ENCODE results near the gene CNOT2.
A peak's percentile ranks its signal among the peaks of the same experiment; 100 is the strongest.

Gene CNOT2

GRCh38 chr12:70240673-70241072 is 2.6 kb upstream of the CNOT2 start:
- no peak overlapping the region for H3K27ac ChIP-seq (ENCODE audit: low read length)
- H3K4me1 ChIP-seq (ENCODE audit: control insufficient read depth, low read depth, low read length) = peaks cover 24% of the 10 kb centered on the region
- no peaks in the 10 kb centered on the region for H3K27me3 ChIP-seq (ENCODE audit: control insufficient read depth, insufficient read depth, low read length)
- peaks cover 17% of the 10 kb centered on the region for H3K36me3 ChIP-seq (ENCODE audit: control insufficient read depth, low read depth, low read length)
- H3K4me3 ChIP-seq (ENCODE audit: low read length) = no peak overlapping the region
- H3K9me3 ChIP-seq (ENCODE audit: control insufficient read depth, low read depth, low read length) = peaks cover 3% of the 10 kb centered on the region
- H3K9ac ChIP-seq (ENCODE audit: low read length) = no peak overlapping the region

- no peaks in the 10 kb centered on the region for H3K9me3 ChIP-seq (ENCODE audit: control insufficient read depth, low read depth, low read length)
- no peak overlapping the region for H3K27ac ChIP-seq (ENCODE audit: low read length)
- peak overlapping the region; percentile 90 for H3K4me3 ChIP-seq (ENCODE audit: low read length)
- H3K9ac ChIP-seq (ENCODE audit: low read length) = peak overlapping the region; percentile 92
- H3K4me1 ChIP-seq (ENCODE audit: control insufficient read depth, low read depth, low read length) = peaks cover 30% of the 10 kb centered on the region
- H3K27me3 ChIP-seq (ENCODE audit: control insufficient read depth, insufficient read depth, low read length) = no peaks in the 10 kb centered on the region
- peaks cover 17% of the 10 kb centered on the region for H3K36me3 ChIP-seq (ENCODE audit: control insufficient read depth, low read depth, low read length)
These were observed 1.4 kb upstream of the CNOT2 start for GRCh38 chr12:70241845-70242244.

- H3K27ac ChIP-seq (ENCODE audit: low read length) = peak overlapping the region; percentile 88
- no peaks in the 10 kb centered on the region for H3K9me3 ChIP-seq (ENCODE audit: control insufficient read depth, low read depth, low read length)
- H3K27me3 ChIP-seq (ENCODE audit: control insufficient read depth, insufficient read depth, low read length) = no peaks in the 10 kb centered on the region
- peak overlapping the region; percentile 92 for H3K9ac ChIP-seq (ENCODE audit: low read length)
- H3K4me1 ChIP-seq (ENCODE audit: control insufficient read depth, low read depth, low read length) = peaks cover 30% of the 10 kb centered on the region
- H3K36me3 ChIP-seq (ENCODE audit: control insufficient read depth, low read depth, low read length) = peaks cover 17% of the 10 kb centered on the region
- H3K4me3 ChIP-seq (ENCODE audit: low read length) = peak overlapping the region; percentile 90
These were observed 508 bp downstream of the CNOT2 start for GRCh38 chr12:70243510-70244371.

- Histone ChIP-seq H3K9me3 (ENCODE audit: control insufficient read depth, low read depth, low read length) (no peaks in the 10 kb centered on the region), H3K27me3 (ENCODE audit: control insufficient read depth, insufficient read depth, low read length) (no peaks in the 10 kb centered on the region), H3K27ac (ENCODE audit: low read length) (peak overlapping the region; percentile 86), H3K9ac (ENCODE audit: low read length) (peak overlapping the region; percentile 92), H3K36me3 (ENCODE audit: control insufficient read depth, low read depth, low read length) (peaks cover 21% of the 10 kb centered on the region), H3K4me3 (ENCODE audit: low read length) (peak overlapping the region; percentile 90), H3K4me1 (ENCODE audit: control insufficient read depth, low read depth, low read length) (peaks cover 30% of the 10 kb centered on the region)
These were observed 1.2 kb downstream of the CNOT2 start for GRCh38 chr12:70244409-70244808.

- Histone ChIP-seq H3K4me1 (ENCODE audit: control insufficient read depth, low read depth, low read length) (peaks cover 38% of the 10 kb centered on the region), H3K27me3 (ENCODE audit: control insufficient read depth, insufficient read depth, low read length) (no peaks in the 10 kb centered on the region), H3K9me3 (ENCODE audit: control insufficient read depth, low read depth, low read length) (no peaks in the 10 kb centered on the region), H3K4me3 (ENCODE audit: low read length) (peak overlapping the region; percentile 90), H3K9ac (ENCODE audit: low read length) (peak overlapping the region; percentile 92), H3K36me3 (ENCODE audit: control insufficient read depth, low read depth, low read length) (peaks cover 16% of the 10 kb centered on the region), H3K27ac (ENCODE audit: low read length) (no peak overlapping the region)
These were observed 2.2 kb downstream of the CNOT2 start for GRCh38 chr12:70245458-70245857.

GRCh38 chr12:70246580-70246979 is 3.3 kb downstream of the CNOT2 start:
- no peaks in the 10 kb centered on the region for H3K9me3 ChIP-seq (ENCODE audit: control insufficient read depth, low read depth, low read length)
- H3K27me3 ChIP-seq (ENCODE audit: control insufficient read depth, insufficient read depth, low read length) = no peaks in the 10 kb centered on the region
- no peak overlapping the region for H3K9ac ChIP-seq (ENCODE audit: low read length)
- no peak overlapping the region for H3K4me3 ChIP-seq (ENCODE audit: low read length)
- no peak overlapping the region for H3K27ac ChIP-seq (ENCODE audit: low read length)
- H3K4me1 ChIP-seq (ENCODE audit: control insufficient read depth, low read depth, low read length) = peaks cover 45% of the 10 kb centered on the region
- H3K36me3 ChIP-seq (ENCODE audit: control insufficient read depth, low read depth, low read length) = peaks cover 5% of the 10 kb centered on the region

GRCh38 chr12:70247653-70248199 is 4.5 kb downstream of the CNOT2 start:
- Histone ChIP-seq H3K9ac (ENCODE audit: low read length) (no peak overlapping the region), H3K36me3 (ENCODE audit: control insufficient read depth, low read depth, low read length) (peaks cover 4% of the 10 kb centered on the region), H3K27ac (ENCODE audit: low read length) (no peak overlapping the region), H3K9me3 (ENCODE audit: control insufficient read depth, low read depth, low read length) (no peaks in the 10 kb centered on the region), H3K4me3 (ENCODE audit: low read length) (no peak overlapping the region), H3K27me3 (ENCODE audit: control insufficient read depth, insufficient read depth, low read length) (no peaks in the 10 kb centered on the region), H3K4me1 (ENCODE audit: control insufficient read depth, low read depth, low read length) (peaks cover 39% of the 10 kb centered on the region)

GRCh38 chr12:70248876-70249275 is 5.6 kb downstream of the CNOT2 start:
- H3K27me3 ChIP-seq (ENCODE audit: control insufficient read depth, insufficient read depth, low read length) = no peaks in the 10 kb centered on the region
- no peak overlapping the region for H3K9ac ChIP-seq (ENCODE audit: low read length)
- H3K4me1 ChIP-seq (ENCODE audit: control insufficient read depth, low read depth, low read length) = peaks cover 39% of the 10 kb centered on the region
- peaks cover 4% of the 10 kb centered on the region for H3K36me3 ChIP-seq (ENCODE audit: control insufficient read depth, low read depth, low read length)
- no peaks in the 10 kb centered on the region for H3K9me3 ChIP-seq (ENCODE audit: control insufficient read depth, low read depth, low read length)
- no peak overlapping the region for H3K4me3 ChIP-seq (ENCODE audit: low read length)
- no peak overlapping the region for H3K27ac ChIP-seq (ENCODE audit: low read length)

- Histone ChIP-seq H3K9me3 (ENCODE audit: control insufficient read depth, low read depth, low read length) (no peaks in the 10 kb centered on the region), H3K27me3 (ENCODE audit: control insufficient read depth, insufficient read depth, low read length) (no peaks in the 10 kb centered on the region), H3K27ac (ENCODE audit: low read length) (no peak overlapping the region), H3K36me3 (ENCODE audit: control insufficient read depth, low read depth, low read length) (peaks cover 4% of the 10 kb centered on the region), H3K4me1 (ENCODE audit: control insufficient read depth, low read depth, low read length) (peaks cover 34% of the 10 kb centered on the region), H3K4me3 (ENCODE audit: low read length) (no peak overlapping the region), H3K9ac (ENCODE audit: low read length) (no peak overlapping the region)
These were observed 6.7 kb downstream of the CNOT2 start for GRCh38 chr12:70249903-70250302.

GRCh38 chr12:70251226-70251625 is 8.0 kb downstream of the CNOT2 start:
- Histone ChIP-seq H3K36me3 (ENCODE audit: control insufficient read depth, low read depth, low read length) (peaks cover 4% of the 10 kb centered on the region), H3K27me3 (ENCODE audit: control insufficient read depth, insufficient read depth, low read length) (no peaks in the 10 kb centered on the region), H3K27ac (ENCODE audit: low read length) (no peak overlapping the region), H3K4me3 (ENCODE audit: low read length) (no peak overlapping the region), H3K9ac (ENCODE audit: low read length) (no peak overlapping the region), H3K9me3 (ENCODE audit: control insufficient read depth, low read depth, low read length) (no peaks in the 10 kb centered on the region), H3K4me1 (ENCODE audit: control insufficient read depth, low read depth, low read length) (peaks cover 21% of the 10 kb centered on the region)

GRCh38 chr12:70251661-70252060 is 8.4 kb downstream of the CNOT2 start:
- Histone ChIP-seq H3K36me3 (ENCODE audit: control insufficient read depth, low read depth, low read length) (peaks cover 4% of the 10 kb centered on the region), H3K4me1 (ENCODE audit: control insufficient read depth, low read depth, low read length) (peaks cover 20% of the 10 kb centered on the region), H3K9me3 (ENCODE audit: control insufficient read depth, low read depth, low read length) (no peaks in the 10 kb centered on the region), H3K4me3 (ENCODE audit: low read length) (no peak overlapping the region), H3K27me3 (ENCODE audit: control insufficient read depth, insufficient read depth, low read length) (no peaks in the 10 kb centered on the region), H3K9ac (ENCODE audit: low read length) (no peak overlapping the region), H3K27ac (ENCODE audit: low read length) (no peak overlapping the region)

GRCh38 chr12:70252832-70253231 is 9.6 kb downstream of the CNOT2 start:
- Histone ChIP-seq H3K27me3 (ENCODE audit: control insufficient read depth, insufficient read depth, low read length) (no peaks in the 10 kb centered on the region), H3K36me3 (ENCODE audit: control insufficient read depth, low read depth, low read length) (peaks cover 4% of the 10 kb centered on the region), H3K4me1 (ENCODE audit: control insufficient read depth, low read depth, low read length) (peaks cover 20% of the 10 kb centered on the region), H3K9me3 (ENCODE audit: control insufficient read depth, low read depth, low read length) (no peaks in the 10 kb centered on the region), H3K27ac (ENCODE audit: low read length) (no peak overlapping the region), H3K4me3 (ENCODE audit: low read length) (no peak overlapping the region), H3K9ac (ENCODE audit: low read length) (no peak overlapping the region)

All from iPS-18a (cell line).